ENCODE results near the gene GPX5. TPM values are rescaled to one million over a fixed set of nuclear protein-coding genes. Genes with fewer than 3 reads are reported as not detected.

Gene GPX5
- total and polyA plus RNA-seq, 2 experiments from 2014 or later: not detected

GRCh38 chr6:28534875-28535274 lies 9.2 kb downstream of the GPX5 start:
- Histone ChIP-seq H4K20me1 (replicated peaks; ENCODE audit: insufficient read depth) (no peaks in the 10 kb centered on the region), H3K4me1 (ENCODE audit: insufficient read depth) (0 out of 2 replicates have a peak, but pooled peaks cover 10% of the 10 kb centered on the region), H3K27ac (ENCODE audit: low read depth) (no peak overlapping the region), H3K9me2 (ENCODE audit: insufficient read depth) (no peaks in the 10 kb centered on the region), H3F3A (replicated peaks; ENCODE audit: low read depth) (no peaks in the 10 kb centered on the region), H2AFZ (no peak overlapping the region), H3K27me3 (ENCODE audit: insufficient read depth) (no peaks in the 10 kb centered on the region), H3K79me2 (replicated peaks; ENCODE audit: insufficient read depth) (no peaks in the 10 kb centered on the region), H3K4me2 (no peak overlapping the region), H3K4me3 (no peak overlapping the region), H3K36me3 (ENCODE audit: insufficient read depth) (no peaks in the 10 kb centered on the region)
- ATAC-seq (no peak), DNase-seq (ENCODE audit: low spot score) (no peak)
- Mint-ChIP-seq H3K27me3 (ENCODE audit: insufficient read depth, low read depth, poor library complexity) (peaks cover 16% of the 10 kb centered on the region), H3K4me3 (no peak overlapping the region), H3K9me3 (peaks cover 6% of the 10 kb centered on the region; the same call in 2 of the 3 replicates), H3K4me1 (peaks cover 26% of the 10 kb centered on the region; the same call in 2 of the 3 replicates), H3K36me3 (ENCODE audit: low read depth) (no peaks in the 10 kb centered on the region), H3K27ac (no peak overlapping the region)
- TF ChIP-seq CREB1 (CRISPR knock-in tag; IDR thresholded peaks at IDR 0.05; ENCODE audit: low read depth) (no peak), ETS1 (IDR thresholded peaks at IDR 0.05) (no peak), EZH2phosphoT487 (IDR thresholded peaks at IDR 0.05; ENCODE audit: unreplicated experiment) (no peak), EZH2 (IDR thresholded peaks at IDR 0.05; ENCODE audit: low read depth, unreplicated experiment) (no peak), NANOG (IDR thresholded peaks at IDR 0.05; ENCODE audit: borderline replicate concordance) (no peak), ZNF331 (CRISPR knock-in tag; IDR thresholded peaks at IDR 0.05; ENCODE audit: low read depth) (no peak), ZNF114 (CRISPR knock-in tag; IDR thresholded peaks at IDR 0.05) (no peak), REST (IDR thresholded peaks at IDR 0.05; ENCODE audit: unreplicated experiment) (no peak), CTCF (conservative IDR thresholded peaks at IDR 0.05; ENCODE audit: low read depth in 2 of 2) (no peak), JUNB (IDR thresholded peaks at IDR 0.05; ENCODE audit: unreplicated experiment) (no peak), STAT1 (IDR thresholded peaks at IDR 0.05; ENCODE audit: unreplicated experiment) (no peak)
- TF ChIP-seq, protein P1, sequence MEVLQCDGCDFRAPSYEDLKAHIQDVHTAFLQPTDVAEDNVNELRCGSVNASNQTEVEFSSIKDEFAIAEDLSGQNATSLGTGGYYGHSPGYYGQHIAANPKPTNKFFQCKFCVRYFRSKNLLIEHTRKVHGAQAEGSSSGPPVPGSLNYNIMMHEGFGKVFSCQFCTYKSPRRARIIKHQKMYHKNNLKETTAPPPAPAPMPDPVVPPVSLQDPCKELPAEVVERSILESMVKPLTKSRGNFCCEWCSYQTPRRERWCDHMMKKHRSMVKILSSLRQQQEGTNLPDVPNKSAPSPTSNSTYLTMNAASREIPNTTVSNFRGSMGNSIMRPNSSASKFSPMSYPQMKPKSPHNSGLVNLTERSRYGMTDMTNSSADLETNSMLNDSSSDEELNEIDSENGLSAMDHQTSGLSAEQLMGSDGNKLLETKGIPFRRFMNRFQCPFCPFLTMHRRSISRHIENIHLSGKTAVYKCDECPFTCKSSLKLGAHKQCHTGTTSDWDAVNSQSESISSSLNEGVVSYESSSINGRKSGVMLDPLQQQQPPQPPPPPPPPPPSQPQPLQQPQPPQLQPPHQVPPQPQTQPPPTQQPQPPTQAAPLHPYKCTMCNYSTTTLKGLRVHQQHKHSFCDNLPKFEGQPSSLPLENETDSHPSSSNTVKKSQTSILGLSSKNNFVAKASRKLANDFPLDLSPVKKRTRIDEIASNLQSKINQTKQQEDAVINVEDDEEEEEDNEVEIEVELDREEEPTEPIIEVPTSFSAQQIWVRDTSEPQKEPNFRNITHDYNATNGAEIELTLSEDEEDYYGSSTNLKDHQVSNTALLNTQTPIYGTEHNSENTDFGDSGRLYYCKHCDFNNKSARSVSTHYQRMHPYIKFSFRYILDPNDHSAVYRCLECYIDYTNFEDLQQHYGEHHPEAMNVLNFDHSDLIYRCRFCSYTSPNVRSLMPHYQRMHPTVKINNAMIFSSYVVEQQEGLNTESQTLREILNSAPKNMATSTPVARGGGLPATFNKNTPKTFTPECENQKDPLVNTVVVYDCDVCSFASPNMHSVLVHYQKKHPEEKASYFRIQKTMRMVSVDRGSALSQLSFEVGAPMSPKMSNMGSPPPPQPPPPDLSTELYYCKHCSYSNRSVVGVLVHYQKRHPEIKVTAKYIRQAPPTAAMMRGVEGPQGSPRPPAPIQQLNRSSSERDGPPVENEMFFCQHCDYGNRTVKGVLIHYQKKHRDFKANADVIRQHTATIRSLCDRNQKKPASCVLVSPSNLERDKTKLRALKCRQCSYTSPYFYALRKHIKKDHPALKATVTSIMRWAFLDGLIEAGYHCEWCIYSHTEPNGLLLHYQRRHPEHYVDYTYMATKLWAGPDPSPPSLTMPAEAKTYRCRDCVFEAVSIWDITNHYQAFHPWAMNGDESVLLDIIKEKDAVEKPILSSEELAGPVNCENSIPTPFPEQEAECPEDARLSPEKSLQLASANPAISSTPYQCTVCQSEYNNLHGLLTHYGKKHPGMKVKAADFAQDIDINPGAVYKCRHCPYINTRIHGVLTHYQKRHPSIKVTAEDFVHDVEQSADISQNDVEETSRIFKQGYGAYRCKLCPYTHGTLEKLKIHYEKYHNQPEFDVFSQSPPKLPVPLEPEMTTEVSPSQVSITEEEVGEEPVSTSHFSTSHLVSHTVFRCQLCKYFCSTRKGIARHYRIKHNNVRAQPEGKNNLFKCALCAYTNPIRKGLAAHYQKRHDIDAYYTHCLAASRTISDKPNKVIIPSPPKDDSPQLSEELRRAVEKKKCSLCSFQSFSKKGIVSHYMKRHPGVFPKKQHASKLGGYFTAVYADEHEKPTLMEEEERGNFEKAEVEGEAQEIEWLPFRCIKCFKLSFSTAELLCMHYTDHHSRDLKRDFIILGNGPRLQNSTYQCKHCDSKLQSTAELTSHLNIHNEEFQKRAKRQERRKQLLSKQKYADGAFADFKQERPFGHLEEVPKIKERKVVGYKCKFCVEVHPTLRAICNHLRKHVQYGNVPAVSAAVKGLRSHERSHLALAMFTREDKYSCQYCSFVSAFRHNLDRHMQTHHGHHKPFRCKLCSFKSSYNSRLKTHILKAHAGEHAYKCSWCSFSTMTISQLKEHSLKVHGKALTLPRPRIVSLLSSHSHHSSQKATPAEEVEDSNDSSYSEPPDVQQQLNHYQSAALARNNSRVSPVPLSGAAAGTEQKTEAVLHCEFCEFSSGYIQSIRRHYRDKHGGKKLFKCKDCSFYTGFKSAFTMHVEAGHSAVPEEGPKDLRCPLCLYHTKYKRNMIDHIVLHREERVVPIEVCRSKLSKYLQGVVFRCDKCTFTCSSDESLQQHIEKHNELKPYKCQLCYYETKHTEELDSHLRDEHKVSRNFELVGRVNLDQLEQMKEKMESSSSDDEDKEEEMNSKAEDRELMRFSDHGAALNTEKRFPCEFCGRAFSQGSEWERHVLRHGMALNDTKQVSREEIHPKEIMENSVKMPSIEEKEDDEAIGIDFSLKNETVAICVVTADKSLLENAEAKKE (CRISPR knock-in tag; IDR thresholded peaks at IDR 0.05): no peak

All from GM23338 (cell line).